Loucy (cell line): ENCODE data around the gene NCAPD2.

Experiments used
- H2AFZ ChIP-seq: fragments of 200-600 bp; sonication (generic); 2 replicates; pipeline ENCODE4 v1.6.0; 2016; ENCODE audit warnings: antibody characterized with exemption, mild to moderate bottlenecking, low read length, moderate library complexity
- H3F3A ChIP-seq: fragments of 200-600 bp; 2 replicates; pipeline ENCODE4 v1.6.0; 2016; ENCODE audit warnings: antibody characterized with exemption, low read depth, mild to moderate bottlenecking
- H3K27me3 ChIP-seq: fragments of 200-600 bp; sonication (generic); 2 replicates; pipeline ENCODE4 v1.6.1; 2014; ENCODE audit warnings: low read length, mild to moderate bottlenecking; ENCODE audit not compliant: insufficient read depth, poor library complexity, severe bottlenecking
- H3K36me3 ChIP-seq: fragments of 200-600 bp; sonication (generic); 2 replicates; pipeline ENCODE4 v1.6.1; 2016; ENCODE audit warnings: low read length; ENCODE audit not compliant: insufficient read depth
- H3K4me1 ChIP-seq: fragments of 200-600 bp; sonication (generic); 2 replicates; pipeline ENCODE4 v1.5.1; 2014; ENCODE audit warnings: low read length, mild to moderate bottlenecking; ENCODE audit not compliant: insufficient read depth, poor library complexity, severe bottlenecking
- H3K4me2 ChIP-seq: fragments of 200-600 bp; sonication (generic); 2 replicates; pipeline ENCODE4 v1.6.0; 2014; ENCODE audit warnings: antibody characterized with exemption, low read length, low read depth, mild to moderate bottlenecking; ENCODE audit not compliant: poor library complexity, severe bottlenecking
- H3K4me3 ChIP-seq: fragments of 200-600 bp; sonication (generic); 2 replicates; pipeline ENCODE4 v1.5.1; 2014; ENCODE audit warnings: low read length, mild to moderate bottlenecking, mixed read lengths; ENCODE audit not compliant: poor library complexity, severe bottlenecking
- H3K79me2 ChIP-seq: fragments of 200-600 bp; sonication (generic); 2 replicates; pipeline ENCODE4 v1.6.1; 2014; ENCODE audit warnings: low read length; ENCODE audit not compliant: insufficient read depth
- H3K9ac ChIP-seq: fragments of 200-600 bp; sonication (generic); 2 replicates; pipeline ENCODE4 v1.6.0; 2014; ENCODE audit warnings: mild to moderate bottlenecking, low read depth, low read length, moderate library complexity; ENCODE audit not compliant: poor library complexity, severe bottlenecking
- H3K9me2 ChIP-seq: fragments of 200-600 bp; sonication (generic); replicated peaks from 2 replicates; pipeline ENCODE4 v1.6.1; 2016; ENCODE audit warnings: low read depth, low read length, mixed read lengths
- H3K9me3 ChIP-seq: fragments of 200-600 bp; sonication (generic); 2 replicates; pipeline ENCODE4 v1.6.1; 2014; ENCODE audit warnings: mild to moderate bottlenecking, antibody characterized with exemption, low read length, low read depth; ENCODE audit not compliant: insufficient read depth
- H4K20me1 ChIP-seq: fragments of 200-600 bp; sonication (generic); 2 replicates; pipeline ENCODE4 v1.6.0; 2014; ENCODE audit warnings: antibody characterized with exemption, low read length, mild to moderate bottlenecking; ENCODE audit not compliant: insufficient read depth, poor library complexity, severe bottlenecking
- CTCF ChIP-seq: fragments of 200-600 bp; sonication (generic); conservative IDR thresholded peaks from 2 replicates; pipeline ENCODE4 v1.5.1; 2014; ENCODE audit warnings: mild to moderate bottlenecking, antibody characterized with exemption, low read length
- EZH2phosphoT487 ChIP-seq: fragments of 200-600 bp; IDR thresholded peaks from 2 replicates; pipeline ENCODE4 v1.6.1; 2018; ENCODE audit warnings: antibody characterized with exemption, mild to moderate bottlenecking, moderate library complexity, borderline replicate concordance

Gene NCAPD2

GRCh38 chr12:6520186-6520585, 26.3 kb downstream of the NCAPD2 start:
- peaks cover 97% of the 10 kb centered on the region for H3K36me3 ChIP-seq
- no peaks in the 10 kb centered on the region for H4K20me1 ChIP-seq
- no peak overlapping the region for H2AFZ ChIP-seq
- no peaks in the 10 kb centered on the region for H3F3A ChIP-seq
- H3K9ac ChIP-seq = no peak overlapping the region
- no peaks in the 10 kb centered on the region for H3K27me3 ChIP-seq
- H3K9me3 ChIP-seq = no peaks in the 10 kb centered on the region
- H3K4me1 ChIP-seq = no peaks in the 10 kb centered on the region
- TF ChIP-seq CTCF (no peak), EZH2phosphoT487 (no peak)
- H3K4me3 ChIP-seq = no peak overlapping the region
- H3K4me2 ChIP-seq = no peak overlapping the region
- H3K79me2 ChIP-seq = no peaks in the 10 kb centered on the region
- H3K9me2 ChIP-seq = no peaks in the 10 kb centered on the region

GRCh38 chr12:6522193-6522592, 28.3 kb downstream of the NCAPD2 start:
- H3K4me3 ChIP-seq = no peak overlapping the region
- no peaks in the 10 kb centered on the region for H3K79me2 ChIP-seq
- H3K9me3 ChIP-seq = no peaks in the 10 kb centered on the region
- H3F3A ChIP-seq = no peaks in the 10 kb centered on the region
- no peaks in the 10 kb centered on the region for H3K4me1 ChIP-seq
- no peak for TF ChIP-seq CTCF
- no peak for TF ChIP-seq EZH2phosphoT487
- H3K27me3 ChIP-seq = no peaks in the 10 kb centered on the region
- no peak overlapping the region for H3K9ac ChIP-seq
- no peak overlapping the region for H3K4me2 ChIP-seq
- peaks cover 99% of the 10 kb centered on the region for H3K36me3 ChIP-seq
- H4K20me1 ChIP-seq = no peaks in the 10 kb centered on the region
- no peaks in the 10 kb centered on the region for H3K9me2 ChIP-seq
- no peak overlapping the region for H2AFZ ChIP-seq

GRCh38 chr12:6523708-6524107, 29.8 kb downstream of the NCAPD2 start:
- TF ChIP-seq CTCF (no peak), EZH2phosphoT487 (no peak)
- H3K9me3 ChIP-seq = no peaks in the 10 kb centered on the region

More at GRCh38 chr12:6523708-6524107, 29.8 kb downstream of the NCAPD2 start:
- H3K36me3 ChIP-seq = peaks cover 99% of the 10 kb centered on the region
- no peaks in the 10 kb centered on the region for H4K20me1 ChIP-seq
- H3K27me3 ChIP-seq = no peaks in the 10 kb centered on the region
- H3K4me2 ChIP-seq = no peak overlapping the region
- H3K4me3 ChIP-seq = no peak overlapping the region
- no peak overlapping the region for H3K9ac ChIP-seq
- H2AFZ ChIP-seq = no peak overlapping the region
- H3K79me2 ChIP-seq = no peaks in the 10 kb centered on the region
- H3K9me2 ChIP-seq = no peaks in the 10 kb centered on the region
- no peaks in the 10 kb centered on the region for H3K4me1 ChIP-seq
- H3F3A ChIP-seq = no peaks in the 10 kb centered on the region
